GM10847 (cell line): Measurements from ENCODE around the gene PIK3C2G.

ENCODE experiments used
- POLR2A ChIP-seq: IDR thresholded peaks from 2 replicates; pipeline ENCODE4 v1.6.1; 2011; ENCODE audit not compliant: insufficient read length; ENCODE audit errors: extremely low read depth

PIK3C2G gene

GRCh38 chr12:18676996-18677588, 415.8 kb downstream of the PIK3C2G start:
- TF ChIP-seq POLR2A, result no peak

DNA sequence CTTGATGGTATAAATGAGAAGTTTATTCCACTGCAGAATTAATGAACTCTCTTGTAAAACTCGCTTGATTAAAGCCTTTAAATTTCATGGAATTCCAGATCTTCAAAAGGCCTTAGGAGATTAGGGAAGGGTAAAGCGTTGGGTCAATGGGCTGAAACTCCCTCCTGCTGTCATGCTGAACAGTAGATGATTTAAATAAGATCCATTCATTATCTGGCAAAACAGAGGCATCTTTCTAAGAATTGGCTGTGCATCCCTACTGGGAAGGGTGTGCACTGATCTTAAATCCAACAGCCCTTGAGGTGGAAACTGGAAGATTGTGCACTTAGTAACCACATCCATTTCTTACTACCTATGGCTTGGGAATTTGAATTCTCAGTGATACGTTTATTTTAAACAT, 420.5 kb downstream of the PIK3C2G start:
- no peak for TF ChIP-seq POLR2A

DNA sequence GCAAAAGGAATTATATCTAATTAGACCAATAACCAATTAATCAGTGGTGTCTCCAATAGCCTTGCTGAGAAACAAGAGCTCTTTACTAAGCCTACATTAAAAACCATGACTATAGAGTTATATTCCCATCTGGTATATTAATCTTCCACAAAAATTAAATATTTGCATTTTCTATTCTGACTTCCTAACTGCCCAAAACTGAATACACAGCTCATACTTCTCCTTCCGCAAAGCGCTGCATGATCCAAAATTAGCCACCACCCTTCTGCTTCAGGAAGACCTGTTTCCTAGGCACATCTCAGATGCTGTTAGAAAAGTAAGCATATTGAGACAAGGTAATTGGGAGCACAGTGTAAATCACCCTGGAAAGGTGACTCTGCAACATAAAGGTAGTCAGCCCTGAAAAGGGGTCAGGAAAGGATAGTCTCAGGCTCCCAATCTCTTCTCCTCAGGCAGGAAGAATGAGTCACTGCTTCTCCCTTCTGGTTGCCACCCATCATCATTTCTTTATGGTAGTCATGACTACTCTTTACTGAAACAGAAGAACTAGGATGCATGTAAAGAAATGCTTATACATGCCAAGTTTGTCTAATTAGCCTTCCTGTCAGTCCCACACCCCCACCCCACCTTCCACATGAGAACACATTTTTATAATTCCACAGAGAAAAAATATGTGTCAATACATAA, 422.2 kb downstream of the PIK3C2G start:
- TF ChIP-seq POLR2A, result no peak

GRCh38 chr12:18684430-18684829, 423.1 kb downstream of the PIK3C2G start:
- TF ChIP-seq POLR2A, result no peak

DNA sequence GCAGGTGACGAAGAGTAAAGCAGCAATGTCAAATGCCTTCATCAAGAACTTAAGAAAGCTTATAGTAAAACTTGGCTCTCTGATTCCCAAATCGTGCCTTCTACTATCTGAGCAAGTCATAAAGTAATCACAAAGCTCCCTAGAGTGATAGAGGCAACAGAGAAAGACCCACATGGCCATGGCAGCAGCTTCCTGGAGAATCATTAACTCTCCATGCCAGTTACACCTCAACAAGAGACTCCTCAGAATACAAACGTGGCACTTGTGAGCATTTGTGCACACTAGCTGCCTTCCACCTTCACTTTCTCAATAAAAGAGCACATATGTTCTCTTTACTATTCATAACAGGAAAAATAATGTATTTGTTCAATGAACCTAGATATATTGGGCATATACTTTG, 428.5 kb downstream of the PIK3C2G start:
- no peak for TF ChIP-seq POLR2A

- no peak for TF ChIP-seq POLR2A
Observed at GRCh38 chr12:18690653-18691052, 429.3 kb downstream of the PIK3C2G start.

- no peak for TF ChIP-seq POLR2A
Observed at GRCh38 chr12:18696971-18697602, 435.8 kb downstream of the PIK3C2G start.
